GM23338 (cell line): ENCODE results near the gene OTUB2.

Experiments
- CTCF ChIP-seq, 2 experiments: fragments of 200-600 bp in 1 of 2; sonication (generic) in 1 of 2; conservative IDR thresholded peaks; 2 replicates each; pipeline versions ENCODE4 v1.5.1 to v1.6.1; 2016 to 2017; ENCODE audit warnings: antibody characterized with exemption in 2 of 2, low read depth in 2 of 2, mild to moderate bottlenecking in 2 of 2, moderate library complexity in 1 of 2
- EZH2 ChIP-seq: fragments of 200-600 bp; sonication (generic); IDR thresholded peaks from one replicate; pipeline ENCODE4 v1.8.0; 2017; ENCODE audit warnings: antibody characterized with exemption, mild to moderate bottlenecking, low read depth; ENCODE audit not compliant: unreplicated experiment
- EZH2phosphoT487 ChIP-seq: fragments of 200-600 bp; sonication (generic); IDR thresholded peaks from one replicate; pipeline ENCODE4 v1.8.1; 2018; ENCODE audit warnings: antibody characterized with exemption; ENCODE audit not compliant: unreplicated experiment
- JUNB ChIP-seq: IDR thresholded peaks from one replicate; pipeline ENCODE4 v1.6.1; 2016; ENCODE audit warnings: antibody characterized with exemption; ENCODE audit not compliant: unreplicated experiment
- REST ChIP-seq: IDR thresholded peaks from one replicate; pipeline ENCODE4 v1.6.1; 2018; ENCODE audit warnings: antibody characterized with exemption; ENCODE audit not compliant: unreplicated experiment

- TF ChIP-seq CTCF (conservative IDR thresholded peaks at IDR 0.05; ENCODE audit: low read depth in 2 of 2) (no peak), REST (no peak), EZH2 (no peak), JUNB (no peak), EZH2phosphoT487 (no peak)
Measured at GRCh38 chr14:94045101-94045500, 19.0 kb downstream of the OTUB2 start.
